Measurements from ENCODE around the gene C1orf198.

Gene C1orf198

GRCh38 chr1:230867903-230868735, at the start of gene C1orf198:
TSS of gene C1orf198 (minus strand) at chr1:230868521. CDS start at chr1:230868512, 9 bp downstream.
- peak; percentile 65 for DNase-seq

GRCh38 chr1:230917284-230918135, 49.2 kb upstream of the C1orf198 start:
- peak; percentile 96 for DNase-seq

GRCh38 chr1:230916587-230917283, 48.4 kb upstream of the C1orf198 start:
- DNase-seq: peak; percentile 84

- no peak for DNase-seq
Observed at GRCh38 chr1:230915078-230915477, 46.8 kb upstream of the C1orf198 start.

- no peak for DNase-seq
Observed at GRCh38 chr1:230913496-230913895, 45.2 kb upstream of the C1orf198 start.

- no peak for DNase-seq
Observed at GRCh38 chr1:230910755-230911117, 42.4 kb upstream of the C1orf198 start.

GRCh38 chr1:230909974-230910754, 41.8 kb upstream of the C1orf198 start:
- DNase-seq: no peak

GRCh38 chr1:230907472-230908205, 39.3 kb upstream of the C1orf198 start:
- no peak for DNase-seq

- no peak for DNase-seq
Observed at GRCh38 chr1:230906226-230906625, 37.9 kb upstream of the C1orf198 start.

GRCh38 chr1:230905733-230906132, 37.4 kb upstream of the C1orf198 start:
- no peak for DNase-seq

- no peak for DNase-seq
Observed at GRCh38 chr1:230902349-230902923, 34.1 kb upstream of the C1orf198 start.

- no peak for DNase-seq
Observed at GRCh38 chr1:230901671-230902070, 33.4 kb upstream of the C1orf198 start.

GRCh38 chr1:230900984-230901383, 32.7 kb upstream of the C1orf198 start:
- no peak for DNase-seq

- DNase-seq: no peak
Observed at GRCh38 chr1:230899841-230900251, 31.5 kb upstream of the C1orf198 start.

GRCh38 chr1:230898748-230899147, 30.4 kb upstream of the C1orf198 start:
- no peak for DNase-seq

GRCh38 chr1:230898144-230898543, 29.8 kb upstream of the C1orf198 start:
- DNase-seq: no peak

GRCh38 chr1:230896779-230897178, 28.5 kb upstream of the C1orf198 start:
- DNase-seq: no peak

- DNase-seq: no peak
Observed at GRCh38 chr1:230895452-230895851, 27.1 kb upstream of the C1orf198 start.

GRCh38 chr1:230894664-230895063, 26.3 kb upstream of the C1orf198 start:
- DNase-seq: no peak

GRCh38 chr1:230894032-230894431, 25.7 kb upstream of the C1orf198 start:
- DNase-seq: no peak

GRCh38 chr1:230892018-230892491, 23.7 kb upstream of the C1orf198 start:
- no peak for DNase-seq

Data from hematopoietic multipotent progenitor cell treated with erythropoietin and hydrocortisone succinate and interleukin-3 and kit ligand, for 6 days (in vitro differentiated cells).